ENCODE results near the gene SNED1. TPM values are rescaled to one million over a fixed set of nuclear protein-coding genes. Genes with fewer than 3 reads are reported as not detected.

The SNED1 gene
- total RNA-seq, 1 donor from 2014 or later: 2.3 TPM

GRCh38 chr2:240966906-240967680 is 31.3 kb upstream of the SNED1 start:
- no peaks in the 10 kb centered on the region for H3K9me3 Mint-ChIP-seq (ENCODE audit: unreplicated experiment)
- no peak for DNase-seq (ENCODE audit: low spot score)
- no peaks in the 10 kb centered on the region for H3K4me1 Mint-ChIP-seq (ENCODE audit: unreplicated experiment)
- H3K36me3 Mint-ChIP-seq (ENCODE audit: low read depth, unreplicated experiment): no peaks in the 10 kb centered on the region
- H3K27me3 Mint-ChIP-seq (ENCODE audit: unreplicated experiment): peaks cover 3% of the 10 kb centered on the region
- TF ChIP-seq CTCF (IDR thresholded peaks at IDR 0.05; ENCODE audit: unreplicated experiment): no peak
- H3K27ac Mint-ChIP-seq (ENCODE audit: unreplicated experiment): no peak overlapping the region
- H3K4me3 Mint-ChIP-seq (ENCODE audit: unreplicated experiment): no peak overlapping the region

GRCh38 chr2:240967681-240968621 is 30.5 kb upstream of the SNED1 start:
- Mint-ChIP-seq H3K27ac (ENCODE audit: unreplicated experiment) (no peak overlapping the region), H3K27me3 (ENCODE audit: unreplicated experiment) (peaks cover 3% of the 10 kb centered on the region), H3K4me3 (ENCODE audit: unreplicated experiment) (no peak overlapping the region), H3K4me1 (ENCODE audit: unreplicated experiment) (no peaks in the 10 kb centered on the region), H3K36me3 (ENCODE audit: low read depth, unreplicated experiment) (no peaks in the 10 kb centered on the region), H3K9me3 (ENCODE audit: unreplicated experiment) (no peaks in the 10 kb centered on the region)
- DNase-seq (ENCODE audit: low spot score): no peak
- no peak for TF ChIP-seq CTCF (IDR thresholded peaks at IDR 0.05; ENCODE audit: unreplicated experiment)

GRCh38 chr2:240968731-240969624 is 29.4 kb upstream of the SNED1 start:
- H3K27ac Mint-ChIP-seq (ENCODE audit: unreplicated experiment): no peak overlapping the region
- peaks cover 3% of the 10 kb centered on the region for H3K27me3 Mint-ChIP-seq (ENCODE audit: unreplicated experiment)
- TF ChIP-seq CTCF (IDR thresholded peaks at IDR 0.05; ENCODE audit: unreplicated experiment): no peak
- no peaks in the 10 kb centered on the region for H3K4me1 Mint-ChIP-seq (ENCODE audit: unreplicated experiment)
- no peak for DNase-seq (ENCODE audit: low spot score)
- no peaks in the 10 kb centered on the region for H3K9me3 Mint-ChIP-seq (ENCODE audit: unreplicated experiment)
- no peaks in the 10 kb centered on the region for H3K36me3 Mint-ChIP-seq (ENCODE audit: low read depth, unreplicated experiment)
- no peak overlapping the region for H3K4me3 Mint-ChIP-seq (ENCODE audit: unreplicated experiment)

GRCh38 chr2:240970104-240970503 is 28.3 kb upstream of the SNED1 start:
- no peaks in the 10 kb centered on the region for H3K4me1 Mint-ChIP-seq (ENCODE audit: unreplicated experiment)
- H3K27me3 Mint-ChIP-seq (ENCODE audit: unreplicated experiment): peaks cover 1% of the 10 kb centered on the region
- H3K27ac Mint-ChIP-seq (ENCODE audit: unreplicated experiment): no peak overlapping the region
- no peak for TF ChIP-seq CTCF (IDR thresholded peaks at IDR 0.05; ENCODE audit: unreplicated experiment)
- no peaks in the 10 kb centered on the region for H3K9me3 Mint-ChIP-seq (ENCODE audit: unreplicated experiment)
- no peak overlapping the region for H3K4me3 Mint-ChIP-seq (ENCODE audit: unreplicated experiment)
- no peak for DNase-seq (ENCODE audit: low spot score)
- H3K36me3 Mint-ChIP-seq (ENCODE audit: low read depth, unreplicated experiment): no peaks in the 10 kb centered on the region
